DND-41 (cell line): ENCODE measurements around the gene GALNTL6.

ENCODE experiments used
- EZH2 ChIP-seq: IDR thresholded peaks from 3 replicates; pipeline ENCODE4 v1.6.1; 2012; ENCODE audit warnings: borderline replicate concordance, low read depth, mild to moderate bottlenecking, moderate library complexity, low read length, inconsistent platforms; ENCODE audit not compliant: severe bottlenecking
- TF ChIP-seq, protein P1 (sequence below): IDR thresholded peaks from 2 replicates; pipeline ENCODE4 v1.5.1; 2012; ENCODE audit warnings: borderline replicate concordance, low read length, moderate library complexity, mild to moderate bottlenecking; ENCODE audit not compliant: poor library complexity, severe bottlenecking; ENCODE audit errors: extremely low read depth

- TF ChIP-seq, protein P1, sequence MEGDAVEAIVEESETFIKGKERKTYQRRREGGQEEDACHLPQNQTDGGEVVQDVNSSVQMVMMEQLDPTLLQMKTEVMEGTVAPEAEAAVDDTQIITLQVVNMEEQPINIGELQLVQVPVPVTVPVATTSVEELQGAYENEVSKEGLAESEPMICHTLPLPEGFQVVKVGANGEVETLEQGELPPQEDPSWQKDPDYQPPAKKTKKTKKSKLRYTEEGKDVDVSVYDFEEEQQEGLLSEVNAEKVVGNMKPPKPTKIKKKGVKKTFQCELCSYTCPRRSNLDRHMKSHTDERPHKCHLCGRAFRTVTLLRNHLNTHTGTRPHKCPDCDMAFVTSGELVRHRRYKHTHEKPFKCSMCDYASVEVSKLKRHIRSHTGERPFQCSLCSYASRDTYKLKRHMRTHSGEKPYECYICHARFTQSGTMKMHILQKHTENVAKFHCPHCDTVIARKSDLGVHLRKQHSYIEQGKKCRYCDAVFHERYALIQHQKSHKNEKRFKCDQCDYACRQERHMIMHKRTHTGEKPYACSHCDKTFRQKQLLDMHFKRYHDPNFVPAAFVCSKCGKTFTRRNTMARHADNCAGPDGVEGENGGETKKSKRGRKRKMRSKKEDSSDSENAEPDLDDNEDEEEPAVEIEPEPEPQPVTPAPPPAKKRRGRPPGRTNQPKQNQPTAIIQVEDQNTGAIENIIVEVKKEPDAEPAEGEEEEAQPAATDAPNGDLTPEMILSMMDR = no peak
- TF ChIP-seq EZH2 = no peak
Observed at GRCh38 chr4:172982151-172982590, 1169.0 kb downstream of the GALNTL6 start.
